Immature natural killer cell (primary cell): ENCODE results near the gene FRAT1. TPM values are rescaled to one million over a fixed set of nuclear protein-coding genes. Genes with fewer than 3 reads are reported as not detected.
"Not testable (repeated sequence)": the region's sequence is repeated elsewhere in the genome, so short reads cannot be mapped to it uniquely, and the experiment has no call there.

Experiments used
- DNase-seq, 3 donors: peaks; one replicate each; pipeline ENCODE4 v3.0.0; 2022; ENCODE audit warnings: mixed read lengths in 1 of 3
- H3K27ac Mint-ChIP-seq, 6 donors: one replicate each; pipeline ENCODE4 v1.8.0; 2020; ENCODE audit warnings: mixed read lengths in 6 of 6, mild to moderate bottlenecking in 5 of 6, inconsistent platforms in 4 of 6, moderate library complexity in 3 of 6
- H3K27me3 Mint-ChIP-seq, 3 donors: one replicate each; pipeline ENCODE4 v1.8.0; 2020 to 2021; ENCODE audit warnings: low read depth in 3 of 3, mild to moderate bottlenecking in 3 of 3, mixed read lengths in 3 of 3, moderate library complexity in 3 of 3, inconsistent platforms in 1 of 3
- H3K36me3 Mint-ChIP-seq, 3 donors: one replicate each; pipeline ENCODE4 v1.8.0; 2020; ENCODE audit warnings: mixed read lengths in 3 of 3, inconsistent platforms in 2 of 3, mild to moderate bottlenecking in 2 of 3
- H3K4me1 Mint-ChIP-seq, 2 donors: one replicate each; pipeline ENCODE4 v1.8.0; 2020; ENCODE audit warnings: inconsistent platforms in 2 of 2, mild to moderate bottlenecking in 2 of 2, mixed read lengths in 2 of 2, moderate library complexity in 1 of 2
- H3K4me3 Mint-ChIP-seq, 5 donors: one replicate each; pipeline ENCODE4 v1.8.0; 2020; ENCODE audit warnings: mild to moderate bottlenecking in 5 of 5, mixed read lengths in 5 of 5, inconsistent platforms in 3 of 5, moderate library complexity in 3 of 5
- H3K9me3 Mint-ChIP-seq, 6 donors: one replicate each; pipeline ENCODE4 v1.8.0; 2020; ENCODE audit warnings: mild to moderate bottlenecking in 6 of 6, mixed read lengths in 6 of 6, inconsistent platforms in 4 of 6, moderate library complexity in 3 of 6
- polyA plus RNA-seq, 3 donors: library from polyadenylated mRNA; unstranded; fragments of 300-500 nt; fragmentation: Illumina TruSeq; gene quantifications; one replicate each; pipeline ENCODE4 v1.2.3, GENCODE V29; 2021

Gene FRAT1
- polyA plus RNA-seq, 3 donors from 2014 or later = 8.0 to 15.2 (median 8.1) TPM

DNA sequence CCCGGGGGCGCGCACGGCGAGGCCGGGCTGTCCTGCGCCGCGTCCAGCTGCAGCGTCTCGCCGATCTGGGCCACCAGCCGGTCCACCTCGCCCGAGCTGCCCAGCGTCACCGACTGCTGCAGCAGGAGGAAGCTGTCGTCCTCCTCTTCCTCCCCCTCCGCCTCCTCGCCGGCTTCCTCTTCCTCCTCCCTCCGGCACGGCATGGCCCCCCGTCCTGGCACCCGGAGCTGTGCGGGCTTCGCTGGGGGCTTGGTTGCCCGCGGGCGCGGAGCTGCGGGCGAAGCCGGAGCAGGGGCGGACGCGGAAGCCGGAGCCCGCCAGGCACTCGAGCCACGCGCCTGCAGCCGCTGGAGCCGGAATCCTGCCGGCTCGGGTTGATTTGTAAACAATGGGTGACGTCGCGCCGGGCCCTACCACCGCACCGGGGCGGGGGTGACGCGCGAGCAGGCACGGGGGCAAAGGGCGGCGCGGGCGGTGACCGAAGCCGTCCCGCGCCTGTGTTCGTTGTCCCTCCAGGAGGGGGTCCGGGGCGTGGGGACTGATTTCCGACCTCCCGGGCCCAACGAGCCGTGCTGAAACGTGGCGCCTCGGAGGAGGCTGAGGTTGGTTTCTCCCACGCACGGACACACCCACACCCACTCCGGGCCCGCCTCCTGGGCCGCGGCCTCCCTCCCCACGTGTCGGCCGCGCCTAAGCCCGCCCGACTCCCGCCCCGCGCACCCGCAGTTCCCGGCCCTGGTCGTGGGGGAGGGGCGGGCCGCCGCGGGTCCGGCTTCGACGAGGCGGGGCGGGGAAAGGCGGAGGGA is 15.5 kb downstream of the FRAT1 start, which contains the start of gene FRAT2:
TSS of gene FRAT2 (minus strand) at position 360 of the 806 bp plus-strand sequence. CDS start at position 203, 157 bp downstream.
- no peaks in the 10 kb centered on the region for H3K9me3 Mint-ChIP-seq
- peaks cover 38 to 50% of the 10 kb centered on the region in 2 donors for H3K4me1 Mint-ChIP-seq
- peaks cover 7 to 9% (median 7%) of the 10 kb centered on the region in 3 donors for H3K27me3 Mint-ChIP-seq
- DNase-seq = peak; percentile 91 to 94 (median 93)
- peak within 1 kb of the TSS; percentile 85 to 97 (median 93) for H3K4me3 Mint-ChIP-seq
- peaks cover 0 to 5% (median 0%) of the 10 kb centered on the region in 3 donors for H3K36me3 Mint-ChIP-seq
- peak within 1 kb of the TSS; percentile 87 to 95 (median 92) for H3K27ac Mint-ChIP-seq

DNA sequence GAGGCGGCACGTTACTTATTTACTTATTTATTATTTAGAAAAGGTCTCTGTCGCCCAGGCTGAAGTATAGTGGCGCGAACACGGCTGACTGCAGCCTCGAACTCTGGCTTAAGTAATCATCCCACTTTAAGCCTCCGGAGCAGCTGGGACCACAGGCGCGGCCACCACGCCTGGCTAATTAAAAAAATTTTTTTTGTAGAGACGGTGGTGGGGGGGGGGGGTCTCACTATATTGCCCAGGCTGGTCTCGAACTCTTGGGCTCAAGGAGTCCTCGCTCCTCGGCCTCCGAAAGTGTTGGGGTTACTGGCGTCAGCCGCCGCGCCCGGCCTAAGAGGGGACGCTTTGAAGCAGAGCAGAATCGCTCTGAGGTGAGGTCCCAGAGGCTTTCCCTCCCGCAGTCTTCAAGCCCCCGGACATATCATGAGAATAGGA is 16.1 kb downstream of the FRAT1 start:
- Mint-ChIP-seq H3K9me3 (no peaks in the 10 kb centered on the region), H3K4me3 (peak overlapping the region; percentile 45 to 85 (median 63)), H3K36me3 (peaks cover 0 to 5% (median 0%) of the 10 kb centered on the region in 3 donors)

DNA sequence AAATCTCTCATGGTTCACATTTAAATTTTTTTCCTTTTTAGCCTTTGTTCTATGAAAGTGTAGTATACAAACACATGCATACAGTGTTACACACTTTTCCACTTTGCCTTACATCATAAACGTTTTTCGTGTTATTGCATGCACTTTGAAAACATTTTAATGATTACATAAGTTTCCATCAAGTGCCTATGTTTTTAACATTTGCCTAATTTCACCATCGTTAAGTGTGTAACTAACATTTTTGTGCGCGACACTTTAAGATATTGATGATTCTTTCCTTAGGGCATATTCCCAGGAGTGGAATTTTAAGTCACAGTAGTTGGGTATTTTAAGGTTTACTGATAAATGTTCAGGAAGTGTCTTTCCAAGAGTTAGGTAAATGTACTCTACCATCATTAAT is 16.9 kb downstream of the FRAT1 start:
- Mint-ChIP-seq H3K27ac (peak overlapping the region in 5 of 6 donors; percentile 59 to 86 (median 66)), H3K9me3 (no peaks in the 10 kb centered on the region), H3K36me3 (peaks cover 0 to 5% (median 0%) of the 10 kb centered on the region in 3 donors), H3K4me1 (peaks cover 31 to 38% of the 10 kb centered on the region in 2 donors), H3K27me3 (peaks cover 5 to 10% (median 7%) of the 10 kb centered on the region in 3 donors), H3K4me3 (peak overlapping the region; percentile 58 to 85 (median 70))
- DNase-seq = no peak

More for the DNA sequence above, 16.1 kb downstream of the FRAT1 start:
- peaks cover 33 to 44% of the 10 kb centered on the region in 2 donors for H3K4me1 Mint-ChIP-seq
- no peak for DNase-seq
- peak overlapping the region in 4 of 6 donors; percentile 36 to 69 (median 62) for H3K27ac Mint-ChIP-seq
- H3K27me3 Mint-ChIP-seq = peaks cover 5 to 9% (median 7%) of the 10 kb centered on the region in 3 donors

DNA sequence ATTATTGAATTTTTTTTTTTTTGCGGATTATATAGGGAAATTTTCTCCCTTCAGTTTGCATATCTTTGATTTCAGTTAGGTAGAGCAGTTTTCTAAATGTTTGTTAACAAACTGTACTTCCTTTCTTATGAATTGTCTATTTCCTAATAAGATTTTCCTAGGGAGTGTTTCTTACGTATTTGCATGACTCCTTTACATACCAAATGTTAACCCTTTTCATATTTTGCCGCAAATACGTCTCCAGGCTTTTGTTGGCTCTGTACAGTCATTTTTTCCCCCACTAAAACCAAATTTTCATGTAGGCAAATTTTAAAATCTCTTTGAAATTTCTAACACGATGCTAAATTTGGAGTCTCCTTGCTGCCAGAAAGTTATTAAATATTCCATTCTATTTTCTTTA is 17.4 kb downstream of the FRAT1 start:
- H3K4me3 Mint-ChIP-seq = peak overlapping the region in 2 of 5 donors; percentile 69 to 72
- peak overlapping the region in 4 of 6 donors; percentile 35 to 76 (median 58) for H3K27ac Mint-ChIP-seq
- peaks cover 0 to 5% (median 0%) of the 10 kb centered on the region in 3 donors for H3K36me3 Mint-ChIP-seq
- no peaks in the 10 kb centered on the region for H3K9me3 Mint-ChIP-seq
- no peak for DNase-seq
- H3K4me1 Mint-ChIP-seq = peaks cover 27 to 33% of the 10 kb centered on the region in 2 donors
- H3K27me3 Mint-ChIP-seq = peaks cover 5 to 12% (median 7%) of the 10 kb centered on the region in 3 donors

DNA sequence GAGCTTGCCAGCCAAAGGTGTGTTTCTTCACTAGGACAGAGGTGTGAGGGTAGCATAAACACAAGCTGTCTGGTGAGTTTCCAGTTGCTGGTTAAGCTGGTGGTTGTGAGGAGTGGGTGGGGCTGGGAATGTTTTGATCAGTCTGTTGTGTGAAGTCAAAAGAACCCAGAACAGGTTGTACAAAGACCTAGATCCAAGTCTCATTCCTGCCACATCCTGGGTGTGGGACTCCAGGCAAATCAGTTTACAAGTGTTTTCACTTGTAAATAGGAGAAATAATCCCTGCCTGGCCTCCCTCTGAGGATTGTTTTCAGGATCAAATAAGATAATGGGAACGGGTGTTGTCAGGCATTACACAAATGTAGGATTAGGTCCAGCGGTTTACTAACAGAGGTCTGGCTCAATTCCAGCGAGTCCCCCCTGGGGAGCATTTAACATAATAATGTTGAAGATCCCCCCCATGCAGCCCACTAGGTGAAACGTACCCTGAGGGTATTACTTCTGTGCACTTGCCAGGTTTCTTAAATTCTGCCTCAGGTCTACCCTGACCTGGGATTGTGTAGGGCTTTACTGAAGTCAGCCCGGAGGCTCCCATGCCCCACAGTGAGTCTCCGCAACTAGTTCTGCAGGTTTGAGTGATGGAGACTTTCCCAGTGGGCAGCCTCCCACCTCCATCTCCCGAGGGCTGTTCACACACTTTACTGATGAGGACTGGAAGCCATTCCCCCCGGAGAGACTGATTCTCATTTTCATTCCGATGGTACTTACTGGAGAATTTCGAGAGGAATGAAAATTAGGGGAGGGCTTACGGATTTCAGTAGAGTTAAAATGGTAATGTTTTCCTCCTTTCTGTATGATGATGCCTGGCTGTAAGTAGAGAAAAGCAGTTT is 18.1 kb downstream of the FRAT1 start:
- Mint-ChIP-seq H3K27me3 (peaks cover 5 to 12% (median 9%) of the 10 kb centered on the region in 3 donors), H3K4me3 (peak overlapping the region in 2 of 5 donors; percentile 69 to 72), H3K36me3 (peaks cover 0 to 5% (median 0%) of the 10 kb centered on the region in 3 donors), H3K4me1 (peaks cover 20 to 26% of the 10 kb centered on the region in 2 donors), H3K9me3 (no peaks in the 10 kb centered on the region), H3K27ac (no peak overlapping the region)
- no peak for DNase-seq

DNA sequence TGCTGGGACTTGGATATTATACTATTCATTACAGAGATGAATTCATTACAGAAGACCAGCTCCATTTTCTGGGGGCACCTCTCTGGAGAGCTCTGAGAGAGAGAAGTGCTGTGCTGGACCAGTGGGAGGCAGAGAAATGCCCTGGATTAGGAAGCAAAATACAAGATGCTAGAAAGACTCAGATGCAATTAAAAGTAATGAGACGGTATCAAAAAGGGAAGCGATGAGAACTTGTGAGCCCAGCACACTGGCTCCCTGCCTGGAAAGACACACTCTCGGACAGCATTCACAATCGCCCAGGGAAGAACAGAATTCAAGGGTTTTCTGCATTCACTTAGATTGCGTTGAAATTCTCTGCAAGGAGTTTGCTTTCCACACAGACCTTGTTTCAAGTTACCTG is 19.0 kb downstream of the FRAT1 start:
- no peak for DNase-seq
- no peaks in the 10 kb centered on the region for H3K9me3 Mint-ChIP-seq
- H3K27ac Mint-ChIP-seq = peak overlapping the region in 2 of 6 donors; percentile 28 to 59
- H3K4me3 Mint-ChIP-seq = no peak overlapping the region
- H3K4me1 Mint-ChIP-seq = peaks cover 11 to 17% of the 10 kb centered on the region in 2 donors
- H3K36me3 Mint-ChIP-seq = peaks cover 0 to 5% (median 0%) of the 10 kb centered on the region in 3 donors
- peaks cover 5 to 11% (median 11%) of the 10 kb centered on the region in 3 donors for H3K27me3 Mint-ChIP-seq

DNA sequence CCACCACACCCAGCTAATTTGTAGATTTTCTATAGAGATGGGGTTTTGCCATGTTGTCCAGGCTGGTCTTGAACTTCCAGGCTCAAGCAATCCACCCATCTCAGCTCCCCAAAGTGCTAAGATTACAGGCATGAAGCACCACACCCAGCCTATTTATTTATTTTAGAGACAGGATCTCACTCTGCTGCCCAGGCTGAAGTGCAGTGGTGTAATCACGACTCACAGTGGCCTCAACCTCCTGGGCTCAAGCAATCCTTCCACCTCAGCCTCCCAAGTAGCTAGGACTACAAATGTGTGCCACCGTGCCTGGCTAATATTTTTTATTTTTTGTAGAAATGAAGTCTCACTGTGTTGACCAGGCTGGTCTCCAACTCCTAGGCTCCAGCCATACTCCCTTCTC is 22.3 kb downstream of the FRAT1 start:
- H3K4me3 Mint-ChIP-seq = no peak overlapping the region

DNA sequence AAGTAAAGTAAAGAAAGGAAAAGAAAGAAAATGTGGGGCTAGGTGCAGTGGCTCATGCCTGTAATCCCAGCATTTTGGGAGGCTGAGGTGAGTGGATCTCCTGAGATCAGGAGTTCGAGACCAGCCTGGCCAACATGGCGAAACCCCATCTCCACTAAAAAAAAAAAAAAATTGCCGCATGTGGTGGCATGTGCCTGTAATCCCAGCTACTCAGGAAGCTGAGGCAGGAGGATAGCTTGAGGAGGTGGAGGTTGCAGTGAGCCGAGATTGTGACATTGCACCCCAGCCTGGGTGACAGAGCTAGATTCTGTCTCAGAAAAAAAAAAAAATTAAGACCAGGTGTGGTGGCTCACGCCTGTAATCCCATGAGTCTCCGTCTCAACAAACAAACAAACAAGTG is 24.6 kb downstream of the FRAT1 start:
- H3K4me1 Mint-ChIP-seq, H3K36me3 Mint-ChIP-seq, H3K9me3 Mint-ChIP-seq, H3K27me3 Mint-ChIP-seq, DNase-seq, H3K27ac Mint-ChIP-seq, H3K4me3 Mint-ChIP-seq: not testable (repeated sequence)

More for the DNA sequence above, 22.3 kb downstream of the FRAT1 start:
- H3K9me3 Mint-ChIP-seq = no peaks in the 10 kb centered on the region
- peaks cover 2 to 4% (median 3%) of the 10 kb centered on the region in 3 donors for H3K27me3 Mint-ChIP-seq
- peaks cover 0 to 4% of the 10 kb centered on the region in 2 donors for H3K4me1 Mint-ChIP-seq
- no peak overlapping the region for H3K27ac Mint-ChIP-seq
- no peak for DNase-seq
- H3K36me3 Mint-ChIP-seq = no peaks in the 10 kb centered on the region

DNA sequence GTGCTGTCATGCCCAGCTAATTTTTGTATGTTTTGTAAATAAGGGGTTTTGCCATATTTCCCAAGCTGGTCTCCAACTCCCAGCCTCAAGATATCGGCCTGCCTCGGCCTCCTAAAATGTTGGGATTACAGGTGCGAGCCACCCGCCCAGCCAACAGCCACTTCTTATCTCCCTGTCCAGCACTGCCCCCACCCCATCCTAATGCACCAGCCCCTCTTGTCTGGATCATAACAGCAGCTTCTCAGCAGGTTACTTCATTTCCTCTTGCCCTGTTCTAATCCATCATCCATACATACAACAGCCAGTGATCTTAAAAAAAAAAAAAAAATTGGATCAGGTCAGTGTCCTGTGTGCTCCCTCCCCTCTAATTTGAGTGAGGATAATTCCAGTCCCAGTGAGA is 28.2 kb downstream of the FRAT1 start:
- H3K27me3 Mint-ChIP-seq = peaks cover 0 to 4% (median 2%) of the 10 kb centered on the region in 3 donors

DNA sequence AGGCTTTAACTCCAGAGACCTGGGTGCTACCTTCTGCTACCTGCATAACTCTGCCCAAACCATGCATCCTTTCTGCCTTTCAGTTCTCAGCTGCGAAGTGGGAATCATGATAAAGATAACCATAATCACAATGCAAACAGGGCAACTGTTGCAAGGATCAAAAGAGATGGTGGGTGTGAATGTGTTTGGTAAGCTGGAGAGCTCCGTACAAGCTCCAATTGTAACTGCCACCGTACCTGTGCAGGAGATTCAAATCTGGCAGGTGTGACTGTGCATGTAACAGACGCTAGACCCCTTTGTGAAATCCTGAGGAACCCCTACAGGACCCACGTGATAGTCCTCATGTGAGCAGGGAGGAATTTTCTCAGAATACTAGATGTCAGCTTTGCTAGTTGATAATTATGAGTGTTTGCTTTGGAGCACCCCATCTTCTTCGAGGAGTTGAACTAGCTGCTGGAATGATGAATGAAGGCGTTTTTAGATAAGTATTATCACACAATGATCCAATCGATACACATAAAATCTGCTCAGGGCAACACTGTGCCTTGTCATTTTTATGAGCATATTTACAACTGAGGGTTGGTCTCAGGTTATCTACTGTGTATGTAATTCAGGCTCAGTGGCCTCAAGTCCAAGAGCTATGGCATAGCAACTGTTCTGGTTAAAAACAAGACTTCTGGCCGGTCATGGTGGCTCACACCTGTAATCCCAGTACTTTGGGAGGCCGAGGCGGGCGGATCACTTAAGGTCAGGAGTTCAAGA is 30.9 kb downstream of the FRAT1 start:
- Mint-ChIP-seq H3K27ac (no peak overlapping the region), H3K4me3 (no peak overlapping the region), H3K36me3 (peaks cover 0 to 3% (median 0%) of the 10 kb centered on the region in 3 donors), H3K4me1 (no peaks in the 10 kb centered on the region), H3K9me3 (no peaks in the 10 kb centered on the region), H3K27me3 (peaks cover 0 to 2% (median 0%) of the 10 kb centered on the region in 3 donors)
- DNase-seq = no peak

More for the DNA sequence above, 28.2 kb downstream of the FRAT1 start:
- no peaks in the 10 kb centered on the region for H3K4me1 Mint-ChIP-seq
- no peak for DNase-seq
- no peaks in the 10 kb centered on the region for H3K9me3 Mint-ChIP-seq
- H3K27ac Mint-ChIP-seq = no peak overlapping the region
- H3K36me3 Mint-ChIP-seq = peaks cover 0 to 3% (median 0%) of the 10 kb centered on the region in 3 donors
- no peak overlapping the region for H3K4me3 Mint-ChIP-seq

DNA sequence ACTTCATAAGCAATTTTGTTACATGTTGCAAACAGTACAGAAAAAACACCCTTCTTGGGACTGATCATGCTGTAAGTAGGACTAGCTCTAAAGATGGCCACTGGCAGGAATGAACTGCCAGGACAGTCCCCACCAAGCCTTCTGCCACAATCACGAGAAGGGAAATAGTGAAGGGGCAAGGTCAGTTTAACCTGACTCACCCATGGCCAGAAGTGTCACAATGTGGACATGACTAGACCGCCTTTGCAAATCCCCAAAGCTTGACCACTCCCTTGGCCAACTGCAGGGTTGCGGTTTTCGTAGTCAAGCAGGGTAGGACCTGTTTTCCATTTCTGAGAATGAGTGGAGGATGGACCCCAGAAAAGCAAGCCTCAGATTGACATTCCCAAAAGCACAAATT is 34.9 kb downstream of the FRAT1 start:
- H3K4me1 Mint-ChIP-seq = peaks cover 20 to 24% of the 10 kb centered on the region in 2 donors
- no peak overlapping the region for H3K27ac Mint-ChIP-seq
- H3K36me3 Mint-ChIP-seq = peaks cover 0 to 3% (median 0%) of the 10 kb centered on the region in 3 donors
- H3K9me3 Mint-ChIP-seq = no peaks in the 10 kb centered on the region
- peaks cover 0 to 3% (median 0%) of the 10 kb centered on the region in 3 donors for H3K27me3 Mint-ChIP-seq
- no peak overlapping the region for H3K4me3 Mint-ChIP-seq
- no peak for DNase-seq

DNA sequence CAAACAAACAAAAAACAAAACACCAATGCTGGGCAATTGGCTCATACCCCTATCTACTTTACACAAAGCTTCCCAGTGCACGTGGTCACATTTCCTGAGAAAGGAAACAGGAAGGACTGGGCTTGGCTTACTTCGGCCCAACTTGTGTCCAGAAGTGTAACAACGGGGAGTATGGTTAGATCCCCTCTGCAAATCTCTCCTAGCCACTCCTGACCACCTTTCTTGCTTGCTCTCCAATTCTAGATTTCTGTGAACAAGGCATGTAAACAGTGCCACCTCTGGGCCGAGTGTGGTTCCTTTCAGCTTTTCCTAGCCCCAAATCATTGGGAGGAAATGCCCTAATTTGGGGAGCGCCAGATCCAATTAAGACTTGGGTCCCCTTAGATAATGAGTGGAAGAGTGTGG is 36.5 kb downstream of the FRAT1 start:
- H3K27ac Mint-ChIP-seq = peak overlapping the region; percentile 79 to 93 (median 86)
- peak overlapping the region; percentile 44 to 72 (median 57) for H3K4me3 Mint-ChIP-seq
- H3K36me3 Mint-ChIP-seq = peaks cover 0 to 5% (median 0%) of the 10 kb centered on the region in 3 donors
- peaks cover 20 to 24% of the 10 kb centered on the region in 2 donors for H3K4me1 Mint-ChIP-seq
- H3K9me3 Mint-ChIP-seq = no peaks in the 10 kb centered on the region
- H3K27me3 Mint-ChIP-seq = peaks cover 0 to 3% (median 0%) of the 10 kb centered on the region in 3 donors
- DNase-seq = peak in 2 of 3 donors; percentile 11 to 13
